Heart left ventricle (tissue), 16 donors: Measurements from ENCODE around the gene MED27. TPM values are rescaled to one million over a fixed set of nuclear protein-coding genes. Genes with fewer than 3 reads are reported as not detected.

ENCODE experiments used
- ATAC-seq, 4 donors: fragments of 200-7000 bp; cut with Tn5 transposase; one replicate each; pipeline ENCODE4 v1.9.1; 2020 to 2022; ENCODE audit warnings: moderate library complexity in 4 of 4, mild to moderate bottlenecking in 3 of 4, moderate number of reproducible peaks in 1 of 4
- DNase-seq, 5 donors: peaks; one replicate each; pipeline ENCODE4 v3.0.0-alpha.2; 2020
- H3K27ac ChIP-seq, 12 donors: fragments of 200-600 bp; sonication (generic) in 4 of 12; one replicate each; pipeline versions ENCODE4 v1.5.0 to v1.8.0; 2016 to 2022; ENCODE audit warnings: mild to moderate bottlenecking in 2 of 12
- H3K27me3 ChIP-seq, 9 donors: fragments of 200-600 bp; sonication (generic) in 2 of 9; one replicate each; pipeline versions ENCODE4 v1.5.1 to v1.8.0; 2016 to 2022; ENCODE audit warnings: mild to moderate bottlenecking in 3 of 9
- H3K36me3 ChIP-seq, 9 donors: fragments of 200-600 bp; sonication (generic) in 2 of 9; one replicate each; pipeline versions ENCODE4 v1.5.0 to v1.8.0; 2018 to 2022; ENCODE audit warnings: mild to moderate bottlenecking in 2 of 9
- H3K4me1 ChIP-seq, 12 donors: fragments of 200-600 bp; sonication (generic) in 4 of 12; one replicate each; pipeline versions ENCODE4 v1.5.0 to v1.8.0; 2016 to 2022; ENCODE audit warnings: mild to moderate bottlenecking in 3 of 12
- H3K4me3 ChIP-seq, 12 donors: fragments of 200-600 bp; sonication (generic) in 4 of 12; one replicate each; pipeline versions ENCODE4 v1.5.0 to v1.8.0; 2017 to 2022; ENCODE audit warnings: mild to moderate bottlenecking in 9 of 12, moderate library complexity in 4 of 12
- H3K9me3 ChIP-seq, 12 donors: fragments of 200-600 bp; sonication (generic) in 4 of 12; one replicate each; pipeline versions ENCODE4 v1.5.0 to v1.8.0; 2016 to 2022; ENCODE audit warnings: mild to moderate bottlenecking in 1 of 12
- POLR2A ChIP-seq, 2 donors: fragments of 450-650 bp; IDR thresholded peaks; one replicate each; pipeline ENCODE4 v1.6.1; 2017; ENCODE audit warnings: antibody characterized with exemption in 2 of 2, mild to moderate bottlenecking in 2 of 2, moderate library complexity in 2 of 2
- WGBS, 4 donors: extraction: QIAGEN DNeasy Blood & Tissue Kit in 2 of 4; methylation state at CpG; one replicate each; pipeline versions ENCODE4 v1.1.5 to v1.1.7; 2013 to 2018; 5-methylcytosine and 5-hydroxymethylcytosine counted together
- intact Hi-C, 10 donors: fragments of 100-400 bp; cut with DNase I; formaldehyde crosslinking; loops; one replicate each; pipeline versions ENCODE4 v1.11.1 to v1.14.2; 2022
- polyA plus RNA-seq, 2 donors: library from polyadenylated mRNA; stranded (reverse); fragments of 200-250 nt; gene quantifications; one replicate each; pipeline ENCODE4 v1.2.3, GENCODE V29; 2013
- total RNA-seq, 9 donors: library from RNA; depleted of rRNA in 2 of 9; stranded (reverse); fragments of >200 nt in 2 of 9; fragmentation: NEBNext Ultra II Directional in 3 of 9; extraction: Animal tissue kit (Norgen Biotek cat#: 25700) in 3 of 9; gene quantifications; one replicate each; pipeline versions ENCODE4 v1.1.0 to v1.2.4, GENCODE V29; 2016 to 2023
- TF ChIP-seq, protein P1 (sequence below), 12 donors: fragments of 200-600 bp; sonication (generic) in 4 of 12; IDR thresholded peaks; one replicate each; pipeline versions ENCODE4 v1.5.0 to v1.8.0; 2018 to 2022; ENCODE audit warnings: antibody characterized with exemption in 12 of 12, mild to moderate bottlenecking in 5 of 12
- donor health status: ischemic (EF 13 %, LVEDD 7.1; RV severe dilation, severe dysfunction).
- donor health status: healthy with polysubstance abuse.
- donor health status: DM: no; HTN: yes; CAD: no.
- donor health status: DM: no; HTN: no; CAD: no.
- donor health status: ischemic (EF 25% LVEDD 6.9; RV normal size, moderate dysfunction).
- donor health status: ischemic (EF 25% LVEDD 5.7; RV mildly dilated, moderate dysfunction).
- donor health status: healthy.
- donor health status: DM: yes; HTN: yes; CAD: no.
- donor health status: ischemic (EF 35%, LVEDD 5.7; RV mildly dilated, moderate dysfunction).
- donor health status: nonischemic (EF 11% LVEDD 7.7; RV severe dilation, severe dysfunction).
- donor health status: DM: yes; HTN: yes; CAD: no.
- donor health status: PGD.
- donor health status: ischemic (EF 29% LVEDD 5.4; RV normal size, mild dysfunction).
- donor health status: nonischemic (EF 23%, LVEDD 6.1; RV moderate dilation, normal function).

Gene MED27
- total and polyA plus RNA-seq, 11 donors, result 14.3 to 23.0 (median 15.6) TPM

DNA sequence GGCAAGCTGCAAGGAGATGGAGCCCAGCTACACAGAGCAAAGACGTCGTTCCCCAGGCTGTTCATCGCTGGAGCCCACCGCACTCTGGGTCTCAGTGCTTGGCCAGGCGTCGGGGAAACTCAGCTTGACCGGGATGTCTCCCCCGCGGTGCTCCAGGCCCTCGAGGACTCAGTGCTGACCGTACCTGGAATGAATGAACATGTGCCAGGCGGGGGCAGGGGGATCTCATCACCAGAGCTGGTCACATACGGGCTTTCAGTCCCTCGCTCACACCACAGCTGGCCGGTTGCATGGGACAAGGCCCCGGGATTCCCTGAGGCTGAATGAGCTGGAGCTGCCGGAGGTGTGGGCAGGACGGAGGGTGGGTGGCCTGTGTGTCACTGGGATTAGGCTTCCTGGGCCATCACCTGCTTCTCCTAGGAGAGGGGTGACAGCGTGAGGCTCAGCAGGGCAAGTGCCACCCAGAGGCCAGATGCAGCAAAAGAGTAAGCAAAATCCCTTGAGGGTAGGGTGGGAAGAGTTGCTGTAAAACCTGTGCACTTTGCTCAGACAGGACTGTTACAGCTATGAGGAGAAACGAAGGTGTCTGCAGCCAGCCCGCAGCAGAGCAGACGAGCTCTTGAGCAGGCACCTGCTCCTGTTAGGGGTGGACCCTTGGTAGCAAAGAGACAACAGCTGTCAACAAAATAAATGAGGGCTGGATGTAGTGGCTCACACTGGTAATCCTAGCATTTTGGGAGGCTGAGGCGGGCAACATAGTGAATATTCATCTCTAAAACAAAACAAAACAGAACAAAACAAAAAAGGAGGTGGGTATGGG is 269.1 kb downstream of the MED27 start:
- no peaks in the 10 kb centered on the region for H3K9me3 ChIP-seq
- ATAC-seq (no peak), DNase-seq (no peak)
- TF ChIP-seq, protein P1, sequence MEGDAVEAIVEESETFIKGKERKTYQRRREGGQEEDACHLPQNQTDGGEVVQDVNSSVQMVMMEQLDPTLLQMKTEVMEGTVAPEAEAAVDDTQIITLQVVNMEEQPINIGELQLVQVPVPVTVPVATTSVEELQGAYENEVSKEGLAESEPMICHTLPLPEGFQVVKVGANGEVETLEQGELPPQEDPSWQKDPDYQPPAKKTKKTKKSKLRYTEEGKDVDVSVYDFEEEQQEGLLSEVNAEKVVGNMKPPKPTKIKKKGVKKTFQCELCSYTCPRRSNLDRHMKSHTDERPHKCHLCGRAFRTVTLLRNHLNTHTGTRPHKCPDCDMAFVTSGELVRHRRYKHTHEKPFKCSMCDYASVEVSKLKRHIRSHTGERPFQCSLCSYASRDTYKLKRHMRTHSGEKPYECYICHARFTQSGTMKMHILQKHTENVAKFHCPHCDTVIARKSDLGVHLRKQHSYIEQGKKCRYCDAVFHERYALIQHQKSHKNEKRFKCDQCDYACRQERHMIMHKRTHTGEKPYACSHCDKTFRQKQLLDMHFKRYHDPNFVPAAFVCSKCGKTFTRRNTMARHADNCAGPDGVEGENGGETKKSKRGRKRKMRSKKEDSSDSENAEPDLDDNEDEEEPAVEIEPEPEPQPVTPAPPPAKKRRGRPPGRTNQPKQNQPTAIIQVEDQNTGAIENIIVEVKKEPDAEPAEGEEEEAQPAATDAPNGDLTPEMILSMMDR (IDR thresholded peaks at IDR 0.05), result no peak
- no peak for TF ChIP-seq POLR2A (IDR thresholded peaks at IDR 0.05)
- peaks cover 0 to 62% (median 28%) of the 10 kb centered on the region in 9 donors for H3K27me3 ChIP-seq
- H3K4me3 ChIP-seq, result no peak overlapping the region
- H3K36me3 ChIP-seq, result no peaks in the 10 kb centered on the region
- 68 to 75% (median 71%) methylated on average over 17 to 23 of the region's 23 CpGs for WGBS, 4 donors
- H3K4me1 ChIP-seq, result peaks cover 0 to 6% (median 0%) of the 10 kb centered on the region in 12 donors
- no peak overlapping the region for H3K27ac ChIP-seq
- intact Hi-C loops, result no loop called here

Other genes with a start within 250 kb of the MED27 start
- 1 to 10 TPM in 7 of 9 donors, under 1 TPM in 2; 0.40 to 4.1 (median 2.5) TPM for gene NTNG2, start 82.2 kb upstream of the MED27 start, total RNA-seq
- gene NTNG2, start 82.2 kb upstream of the MED27 start, polyA plus RNA-seq, result 1 to 10 TPM in 1 of 2 donors, under 1 TPM in 1; 0.28 to 2.2 TPM